Gastrocnemius medialis (tissue), 4 donors: Measurements from ENCODE around the gene CNIH4.

ENCODE experiments used
- CTCF ChIP-seq, 5 experiments: fragments of 450-650 bp in 3 of 5; fragments of 200-600 bp in 2 of 5; sonication (generic) in 2 of 5; IDR thresholded peaks in 4 of 5; conservative IDR thresholded peaks in 1 of 5; 1 replicate in 4 of 5; 2 replicates in 1 of 5; pipeline ENCODE4 v1.5.1; 2016 to 2019; ENCODE audit warnings: antibody characterized with exemption in 5 of 5, mild to moderate bottlenecking in 3 of 5, moderate library complexity in 3 of 5
- POLR2A ChIP-seq, 2 donors: fragments of 450-650 bp; IDR thresholded peaks; one replicate each; pipeline ENCODE4 v1.6.1; 2017; ENCODE audit warnings: antibody characterized with exemption in 2 of 2, mild to moderate bottlenecking in 2 of 2, moderate library complexity in 2 of 2

GRCh38 chr1:224404916-224405603 lies 48.4 kb downstream of the CNIH4 start:
- TF ChIP-seq CTCF (IDR thresholded peaks at IDR 0.05 in 4 of 5, conservative IDR thresholded peaks at IDR 0.05 in 1 of 5) (no peak), POLR2A (IDR thresholded peaks at IDR 0.05) (no peak)
